PFSK-1 (cell line): ENCODE results near the gene NRXN3.

ENCODE experiments used
- POLR2AphosphoS5 ChIP-seq: IDR thresholded peaks from 2 replicates; pipeline ENCODE4 v1.6.1; 2012; ENCODE audit warnings: low read depth, mild to moderate bottlenecking, control low read depth, low read length, moderate library complexity
- REST ChIP-seq, 2 experiments: IDR thresholded peaks; 2 replicates each; pipeline versions ENCODE4 v1.6.1 to v1.8.0; 2011 to 2012; ENCODE audit warnings: low read depth in 2 of 2, low read length in 2 of 2, control low read depth in 1 of 2, inconsistent platforms in 1 of 2, mild to moderate bottlenecking in 1 of 2, moderate library complexity in 1 of 2; ENCODE audit not compliant: insufficient read depth in 1 of 2
- SIN3A ChIP-seq: IDR thresholded peaks from 2 replicates; pipeline ENCODE4 v1.6.1; 2012; ENCODE audit warnings: mild to moderate bottlenecking, low read length, moderate library complexity, borderline replicate concordance; ENCODE audit not compliant: insufficient read depth
- TAF1 ChIP-seq: IDR thresholded peaks from 2 replicates; pipeline ENCODE4 v1.6.1; 2012; ENCODE audit warnings: low read length, control low read depth, borderline replicate concordance; ENCODE audit not compliant: insufficient read depth

- no peak for TF ChIP-seq SIN3A
- no peak for TF ChIP-seq TAF1
- TF ChIP-seq REST (IDR thresholded peaks at IDR 0.05; ENCODE audit: insufficient read depth in 1 of 2, low read depth in 2 of 2, low read length in 2 of 2): no peak
- TF ChIP-seq POLR2AphosphoS5: no peak
Measured at GRCh38 chr14:78709795-78710557, 539.8 kb downstream of the NRXN3 start.
